NCI-H1105 treated with DMSO at 0.1 percent for 48 hours (cell line): ENCODE measurements around the gene RER1.

Source experiments
- DNase-seq: peaks from one replicate; lab custom pipeline; 2025; lab: John Stamatoyannopoulos, UW

RER1 gene

GRCh38 chr1:2389644-2390043, 2.0 kb upstream of the RER1 start:
- DNase-seq: no peak

DNA sequence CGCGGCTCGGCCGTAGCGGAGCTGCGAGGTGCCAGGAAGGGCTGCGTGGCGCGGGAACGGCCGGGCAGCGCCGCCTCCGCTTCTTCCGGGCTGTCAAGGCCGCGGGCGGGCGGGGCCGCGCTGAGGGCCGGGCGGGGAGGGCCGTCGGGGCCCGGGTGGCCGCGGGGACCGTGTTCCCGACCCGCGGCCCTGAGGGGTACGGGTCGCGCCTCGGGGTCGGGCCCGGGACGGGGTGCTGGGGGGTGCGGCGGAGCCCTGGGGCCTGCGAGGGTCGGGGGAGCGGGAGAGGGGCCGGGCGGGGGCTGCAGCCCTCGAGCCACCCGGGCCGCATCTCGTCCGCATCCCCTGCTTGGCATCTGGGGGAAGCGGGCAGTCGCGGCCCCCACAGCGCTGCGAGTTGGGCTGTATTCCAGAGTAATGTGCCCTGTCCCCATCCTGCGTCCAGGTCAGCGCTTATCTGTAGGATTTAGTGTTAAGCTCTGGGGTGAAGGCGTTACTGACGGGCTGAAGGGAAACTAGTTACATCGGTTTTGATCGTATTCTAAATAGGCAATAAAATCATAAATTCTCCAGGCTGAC, 379 bp downstream of the RER1 start:
- DNase-seq: no peak

GRCh38 chr1:2392686-2393085, 1.0 kb downstream of the RER1 start:
- DNase-seq: no peak

GRCh38 chr1:2393471-2393877, 1.8 kb downstream of the RER1 start:
- no peak for DNase-seq

- DNase-seq: no peak
Measured at GRCh38 chr1:2394220-2394619, 2.6 kb downstream of the RER1 start.

DNA sequence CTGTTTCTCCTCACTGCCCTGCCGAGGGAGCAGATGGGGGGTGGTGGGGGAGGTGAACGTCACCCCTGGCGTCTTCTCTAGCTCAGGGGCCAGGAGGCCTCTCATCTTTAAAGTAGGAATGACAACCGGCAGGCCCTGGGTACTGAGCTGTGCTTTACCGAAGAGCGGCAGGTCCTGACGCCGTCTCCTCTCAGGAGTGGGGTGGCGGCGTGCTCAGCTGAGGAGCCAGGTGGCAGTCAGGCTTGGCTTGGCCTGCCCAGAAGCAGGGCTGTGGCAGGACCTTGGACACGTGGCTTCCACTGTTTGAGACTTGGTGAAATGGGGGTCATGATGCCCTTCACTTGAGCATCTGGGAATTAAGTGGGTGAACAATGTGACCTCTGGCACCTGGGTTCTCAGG, 3.1 kb downstream of the RER1 start:
- DNase-seq: no peak

GRCh38 chr1:2395245-2395644, 3.6 kb downstream of the RER1 start:
- no peak for DNase-seq

DNA sequence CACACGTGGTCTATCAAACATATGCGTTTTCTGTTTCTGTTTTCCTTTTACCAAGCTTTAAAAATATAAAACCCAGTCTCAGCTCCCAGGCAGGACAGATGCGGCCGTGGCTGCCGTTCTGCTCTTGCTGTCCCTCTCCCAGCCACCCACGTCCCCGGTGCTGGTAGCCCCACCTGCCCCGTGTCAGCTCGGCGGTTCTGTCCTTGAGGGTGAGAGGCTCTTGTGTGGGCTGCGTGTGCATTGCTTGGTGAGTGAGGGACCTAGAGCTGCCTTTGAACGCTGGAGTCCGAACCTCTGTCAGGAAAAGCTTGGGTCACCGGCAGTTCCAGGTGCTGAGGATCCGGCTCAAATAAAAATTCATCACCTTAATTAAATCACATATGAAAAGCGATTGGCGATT, 4.4 kb downstream of the RER1 start:
- DNase-seq: no peak

GRCh38 chr1:2396476-2396875, 4.8 kb downstream of the RER1 start:
- no peak for DNase-seq

DNA sequence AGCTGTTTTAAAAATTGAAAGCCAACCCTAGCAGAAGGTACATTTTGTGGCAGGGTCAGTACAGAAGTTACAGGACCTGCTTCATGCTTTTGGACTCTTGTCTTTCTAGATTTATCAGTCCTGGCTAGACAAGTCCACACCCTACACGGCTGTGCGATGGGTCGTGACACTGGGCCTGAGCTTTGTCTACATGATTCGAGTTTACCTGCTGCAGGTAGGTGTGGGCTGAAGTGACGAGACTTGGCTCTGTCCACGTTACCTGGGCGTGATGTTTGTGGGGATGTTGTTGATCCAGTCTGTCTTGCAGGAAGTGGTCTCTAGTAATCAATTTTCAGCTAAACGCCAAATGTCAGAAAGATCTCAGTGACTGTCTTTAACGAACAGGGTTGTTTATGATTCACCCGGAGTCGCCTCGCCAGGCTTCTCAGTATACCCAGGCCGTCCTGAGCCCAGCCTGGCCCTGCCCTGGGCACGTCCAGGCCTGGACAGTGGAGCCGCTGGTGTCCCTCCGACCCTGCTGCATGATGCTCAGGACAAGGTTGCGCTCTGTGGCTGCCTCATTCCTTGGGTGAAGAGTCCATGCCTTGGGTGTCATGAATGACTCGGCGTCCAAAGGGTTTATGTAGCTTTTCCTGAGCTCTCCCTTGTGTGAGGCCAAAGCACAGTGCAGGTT, 5.5 kb downstream of the RER1 start:
- no peak for DNase-seq

GRCh38 chr1:2398871-2399270, 7.2 kb downstream of the RER1 start:
- DNase-seq: no peak

DNA sequence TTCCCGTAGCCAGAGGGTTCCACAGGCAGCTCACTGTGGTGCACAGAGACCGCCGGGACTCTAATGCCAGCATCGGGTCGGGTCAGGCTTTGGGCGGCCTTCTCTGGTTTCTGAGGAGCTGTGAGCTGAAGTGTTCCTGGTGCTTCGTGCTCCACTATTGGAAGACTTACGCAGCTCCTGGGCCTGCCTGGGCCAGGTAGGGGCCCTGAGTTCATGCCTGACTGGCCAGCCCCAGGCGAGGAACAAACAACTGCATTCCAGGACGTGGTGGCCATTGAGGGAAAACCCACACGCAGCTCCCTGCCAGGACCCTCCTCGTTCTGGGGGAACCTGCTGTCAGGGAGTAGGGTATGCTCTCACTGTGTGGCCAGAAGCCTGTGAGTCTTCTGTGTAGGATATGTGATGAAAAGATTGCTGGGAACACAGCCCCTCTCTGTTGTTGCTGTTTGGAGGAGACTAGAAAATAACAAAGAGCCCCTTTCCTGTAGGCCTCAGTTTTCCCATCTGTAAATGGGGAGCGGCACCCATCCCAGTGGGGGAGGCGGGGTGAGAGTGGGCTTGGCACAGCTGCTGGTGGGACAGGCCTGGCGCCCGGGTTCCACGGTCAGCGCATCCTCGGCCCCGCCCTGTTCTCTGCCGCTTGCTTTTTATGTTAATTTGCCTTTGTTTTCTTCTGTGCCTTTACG, 8.4 kb downstream of the RER1 start:
- DNase-seq: no peak

GRCh38 chr1:2400576-2400909, 8.9 kb downstream of the RER1 start:
- no peak for DNase-seq

GRCh38 chr1:2400950-2401649, 9.5 kb downstream of the RER1 start:
- DNase-seq: no peak

DNA sequence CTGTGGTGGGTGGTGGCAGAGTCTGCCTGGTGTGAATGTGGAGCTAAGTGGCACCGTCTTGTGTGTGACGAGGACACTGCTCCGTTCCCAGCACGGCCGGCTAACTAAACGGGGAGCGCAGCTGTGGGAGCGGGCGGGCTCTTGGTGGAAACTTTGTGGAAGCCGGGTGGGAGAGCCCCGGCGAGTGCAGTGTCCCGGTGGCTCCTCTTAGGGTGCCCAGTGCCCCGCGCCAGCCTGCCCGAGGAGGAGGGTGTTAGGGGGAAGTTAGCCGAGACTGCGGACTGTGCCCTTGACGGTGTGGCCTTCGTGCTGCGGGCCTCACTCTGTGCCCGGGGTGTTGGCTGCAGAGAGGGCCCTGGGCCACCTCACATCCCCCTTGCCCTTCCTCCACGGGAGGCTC, 10.8 kb downstream of the RER1 start:
- DNase-seq: no peak

- no peak for DNase-seq
Measured at GRCh38 chr1:2403273-2403672, 11.6 kb downstream of the RER1 start.

- no peak for DNase-seq
Measured at GRCh38 chr1:2404142-2404889, 12.7 kb downstream of the RER1 start.

DNA sequence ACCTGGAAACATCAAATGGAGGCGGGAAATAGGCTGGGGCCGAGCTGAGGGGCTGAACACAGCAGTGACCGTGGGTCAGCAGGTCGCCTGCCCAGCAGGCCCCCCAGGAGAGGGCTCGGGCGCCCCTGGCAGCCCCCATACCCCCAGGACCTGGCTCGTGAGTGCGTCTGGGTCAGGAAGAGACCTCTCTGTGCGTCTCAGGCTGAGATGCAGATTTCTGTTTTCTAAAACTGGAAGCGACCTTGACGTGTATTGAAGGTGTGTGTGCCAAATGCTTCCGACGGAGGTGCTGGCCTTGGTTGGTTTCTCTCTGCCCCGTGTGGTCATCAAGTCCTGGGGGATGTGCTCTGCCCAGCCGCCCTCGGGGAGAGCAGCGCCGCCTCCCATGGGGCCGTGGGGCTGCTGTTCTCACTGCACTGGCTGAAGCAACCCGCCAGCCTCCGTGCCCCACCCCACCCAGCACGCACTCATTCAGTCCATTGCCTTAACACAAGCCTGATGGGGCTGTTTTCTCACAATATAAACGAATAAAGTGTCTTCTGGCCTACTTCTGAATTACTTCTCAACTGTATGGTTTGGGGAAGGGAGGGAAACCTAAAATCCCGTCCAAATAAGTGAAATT, 13.4 kb downstream of the RER1 start:
- no peak for DNase-seq

DNA sequence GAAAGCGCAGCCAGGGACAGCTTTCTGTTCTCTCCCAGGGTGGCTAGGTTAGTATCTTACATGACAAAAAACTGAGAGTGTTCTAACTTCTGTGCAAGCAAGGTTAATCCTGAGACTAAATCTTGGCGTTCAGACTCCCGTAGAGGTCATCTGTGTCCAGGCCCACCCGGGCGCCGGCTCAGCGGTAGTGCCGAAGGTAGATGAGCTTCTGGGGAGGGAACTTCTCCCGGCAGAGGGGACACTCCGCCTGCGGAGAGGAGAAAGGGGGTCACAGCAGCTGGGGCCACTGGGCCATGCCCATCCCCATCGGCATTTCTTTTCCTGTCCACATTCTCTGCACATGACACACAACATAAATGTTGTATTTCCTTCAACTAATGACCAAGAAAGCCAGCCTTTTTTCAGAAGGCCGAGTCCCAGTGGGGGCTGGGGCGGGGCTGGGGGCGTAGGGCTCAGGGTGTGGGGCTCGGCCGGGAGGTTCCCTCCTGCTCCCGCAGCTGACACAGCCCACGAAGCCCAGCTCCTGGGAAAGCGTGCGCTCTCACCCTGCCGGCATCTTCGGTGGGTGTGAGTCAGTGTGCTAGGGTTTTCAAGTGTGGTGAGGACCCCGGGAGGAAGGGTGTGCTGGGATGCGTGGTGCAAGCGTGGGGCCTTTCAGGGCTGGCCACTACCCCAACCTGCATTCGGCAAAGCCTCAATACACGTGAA, 14.1 kb downstream of the RER1 start:
- DNase-seq: no peak

DNA sequence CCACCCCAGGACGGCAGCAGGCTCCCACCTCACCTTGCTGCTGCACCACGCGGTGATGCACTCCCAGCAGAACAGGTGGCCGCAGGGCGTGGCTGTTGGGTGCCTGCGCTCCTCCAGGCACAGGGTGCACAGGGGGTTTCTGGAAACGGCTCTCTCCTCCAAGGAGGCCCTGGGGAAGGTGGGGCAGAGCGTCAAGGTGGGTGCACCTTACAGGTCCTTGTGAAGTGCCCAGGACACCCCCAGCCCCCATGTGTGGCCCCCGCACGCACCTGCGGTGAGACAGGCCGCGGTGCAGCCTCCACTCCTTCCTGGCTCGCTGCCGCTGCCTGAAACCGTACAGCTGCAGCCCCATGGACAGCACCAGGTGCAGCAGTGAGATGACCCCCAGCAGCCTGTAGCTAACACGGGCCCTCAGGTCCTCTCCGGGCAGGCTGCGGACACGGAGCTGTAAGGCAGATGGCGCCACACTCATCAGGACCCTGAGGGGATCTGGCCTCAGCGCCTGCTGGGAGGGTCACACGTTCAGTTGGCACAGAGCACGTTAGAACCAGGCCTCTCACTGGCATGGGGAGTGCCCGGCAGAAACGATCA, 14.9 kb downstream of the RER1 start:
- no peak for DNase-seq
